ENCODE data around the gene TMPRSS4.

The TMPRSS4 gene

DNA sequence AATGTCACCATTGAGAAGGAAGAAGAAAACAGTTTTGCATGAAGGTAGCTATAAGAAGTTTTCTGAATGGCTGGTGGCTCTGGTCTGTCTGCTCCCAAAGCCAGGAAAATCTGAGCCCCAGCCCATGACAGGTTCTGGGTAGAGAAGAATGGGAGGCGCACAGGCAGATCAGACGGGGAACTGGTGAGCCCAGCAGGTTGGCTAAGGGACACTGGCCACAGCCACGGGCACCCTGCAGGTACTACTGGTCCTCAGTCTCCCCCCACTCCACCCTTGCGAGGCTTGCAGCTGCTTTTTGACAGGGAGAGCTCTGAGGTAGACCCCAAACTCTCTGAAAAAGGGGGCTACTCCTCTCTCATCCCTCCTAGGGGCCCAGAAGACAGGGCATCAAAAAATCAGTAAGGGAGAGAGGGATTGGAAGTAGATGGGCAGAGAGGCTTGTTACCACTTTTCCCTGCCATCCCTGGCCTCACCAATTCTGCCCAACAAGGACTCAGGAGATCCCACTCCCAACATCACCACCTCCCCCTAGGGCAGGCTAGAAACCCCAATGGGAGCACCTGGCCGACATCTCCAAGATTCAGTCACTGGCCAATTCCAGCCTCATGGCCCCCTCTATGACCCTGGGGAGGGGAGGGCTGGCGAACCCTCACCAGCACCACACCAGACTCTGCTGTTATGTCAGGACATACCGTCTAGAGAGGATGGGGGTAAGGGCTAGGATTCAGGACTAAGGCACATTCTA is 58.3 kb downstream of the TMPRSS4 start:
- TF ChIP-seq EZH2phosphoT487 (IDR thresholded peaks at IDR 0.05; ENCODE audit: low read depth), result no peak
- TF ChIP-seq, protein P1, sequence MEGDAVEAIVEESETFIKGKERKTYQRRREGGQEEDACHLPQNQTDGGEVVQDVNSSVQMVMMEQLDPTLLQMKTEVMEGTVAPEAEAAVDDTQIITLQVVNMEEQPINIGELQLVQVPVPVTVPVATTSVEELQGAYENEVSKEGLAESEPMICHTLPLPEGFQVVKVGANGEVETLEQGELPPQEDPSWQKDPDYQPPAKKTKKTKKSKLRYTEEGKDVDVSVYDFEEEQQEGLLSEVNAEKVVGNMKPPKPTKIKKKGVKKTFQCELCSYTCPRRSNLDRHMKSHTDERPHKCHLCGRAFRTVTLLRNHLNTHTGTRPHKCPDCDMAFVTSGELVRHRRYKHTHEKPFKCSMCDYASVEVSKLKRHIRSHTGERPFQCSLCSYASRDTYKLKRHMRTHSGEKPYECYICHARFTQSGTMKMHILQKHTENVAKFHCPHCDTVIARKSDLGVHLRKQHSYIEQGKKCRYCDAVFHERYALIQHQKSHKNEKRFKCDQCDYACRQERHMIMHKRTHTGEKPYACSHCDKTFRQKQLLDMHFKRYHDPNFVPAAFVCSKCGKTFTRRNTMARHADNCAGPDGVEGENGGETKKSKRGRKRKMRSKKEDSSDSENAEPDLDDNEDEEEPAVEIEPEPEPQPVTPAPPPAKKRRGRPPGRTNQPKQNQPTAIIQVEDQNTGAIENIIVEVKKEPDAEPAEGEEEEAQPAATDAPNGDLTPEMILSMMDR (IDR thresholded peaks at IDR 0.05; ENCODE audit: low read depth, low read length), result no peak
- Histone ChIP-seq H3K9me3 (ENCODE audit: insufficient read depth, low read length) (no peaks in the 10 kb centered on the region), H2AFZ (ENCODE audit: low read depth, low read length) (no peak overlapping the region), H3K36me3 (replicated peaks; ENCODE audit: low read depth, low read length) (no peaks in the 10 kb centered on the region), H3K27ac (ENCODE audit: low read length) (no peak overlapping the region), H3K79me2 (ENCODE audit: low read length) (no peaks in the 10 kb centered on the region), H4K20me1 (ENCODE audit: insufficient read depth, low read length) (no peaks in the 10 kb centered on the region), H3K4me1 (ENCODE audit: low read length) (no peaks in the 10 kb centered on the region), H3K9ac (ENCODE audit: low read length) (no peak overlapping the region), H3K27me3 (ENCODE audit: low read depth, low read length) (peaks cover 27% of the 10 kb centered on the region), H3K4me3 (ENCODE audit: low read length) (no peak overlapping the region), H3K4me2 (ENCODE audit: low read length) (no peak overlapping the region)

DNA sequence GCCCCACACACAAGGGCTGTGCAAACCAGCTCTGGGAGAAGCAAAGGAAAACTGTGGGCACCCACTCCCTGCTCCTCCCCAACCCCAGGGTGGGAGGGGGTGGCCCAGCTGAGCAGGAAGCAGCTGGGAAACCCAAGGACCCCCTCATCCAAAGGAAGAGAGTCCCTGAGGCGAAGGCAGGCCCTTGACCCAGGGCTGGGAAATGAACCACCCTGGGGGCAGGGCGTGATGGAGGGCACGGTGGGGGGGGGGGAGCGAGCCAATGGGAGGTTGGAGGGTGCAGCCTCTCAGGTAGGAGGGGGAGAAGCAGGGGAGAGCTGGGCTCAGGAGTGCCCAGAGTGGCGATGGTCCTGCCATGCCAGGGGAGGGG is 58.9 kb downstream of the TMPRSS4 start:
- H3K27me3 ChIP-seq (ENCODE audit: low read depth, low read length), result peaks cover 33% of the 10 kb centered on the region
- H3K36me3 ChIP-seq (replicated peaks; ENCODE audit: low read depth, low read length), result no peaks in the 10 kb centered on the region
- TF ChIP-seq, protein P1 (IDR thresholded peaks at IDR 0.05; ENCODE audit: low read depth, low read length), result no peak
- no peak for TF ChIP-seq EZH2phosphoT487 (IDR thresholded peaks at IDR 0.05; ENCODE audit: low read depth)
- no peaks in the 10 kb centered on the region for H4K20me1 ChIP-seq (ENCODE audit: insufficient read depth, low read length)
- no peak overlapping the region for H3K4me2 ChIP-seq (ENCODE audit: low read length)
- no peak overlapping the region for H3K4me3 ChIP-seq (ENCODE audit: low read length)
- no peak overlapping the region for H3K27ac ChIP-seq (ENCODE audit: low read length)
- no peaks in the 10 kb centered on the region for H3K9me3 ChIP-seq (ENCODE audit: insufficient read depth, low read length)
- no peak overlapping the region for H2AFZ ChIP-seq (ENCODE audit: low read depth, low read length)
- H3K9ac ChIP-seq (ENCODE audit: low read length), result no peak overlapping the region
- H3K4me1 ChIP-seq (ENCODE audit: low read length), result no peaks in the 10 kb centered on the region
- H3K79me2 ChIP-seq (ENCODE audit: low read length), result no peaks in the 10 kb centered on the region

DNA sequence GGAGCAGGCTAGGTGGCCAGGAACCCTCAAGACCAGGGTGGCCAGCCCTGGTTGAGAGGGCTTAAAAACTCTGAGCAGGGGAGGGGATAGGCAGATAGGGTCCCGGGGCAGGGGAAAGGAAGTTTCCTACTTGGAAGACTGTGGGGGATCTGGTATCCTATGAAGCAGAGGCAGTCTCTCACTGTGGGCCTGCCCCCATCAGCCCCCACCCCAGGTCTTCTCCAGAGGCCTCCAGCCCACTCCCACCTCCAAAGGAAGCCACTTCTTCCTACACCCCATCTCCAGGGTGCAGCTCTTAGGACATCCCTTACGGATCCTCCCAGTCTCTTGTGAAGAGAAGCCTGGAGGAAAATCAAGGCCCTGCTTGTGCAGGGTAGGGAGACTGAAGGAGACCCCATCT is 59.5 kb downstream of the TMPRSS4 start:
- Histone ChIP-seq H4K20me1 (ENCODE audit: insufficient read depth, low read length) (no peaks in the 10 kb centered on the region), H3K79me2 (ENCODE audit: low read length) (no peaks in the 10 kb centered on the region), H3K9me3 (ENCODE audit: insufficient read depth, low read length) (no peaks in the 10 kb centered on the region), H3K27ac (ENCODE audit: low read length) (no peak overlapping the region), H3K36me3 (replicated peaks; ENCODE audit: low read depth, low read length) (no peaks in the 10 kb centered on the region), H3K4me1 (ENCODE audit: low read length) (no peaks in the 10 kb centered on the region), H3K4me3 (ENCODE audit: low read length) (no peak overlapping the region), H3K27me3 (ENCODE audit: low read depth, low read length) (peaks cover 35% of the 10 kb centered on the region), H3K9ac (ENCODE audit: low read length) (no peak overlapping the region), H2AFZ (ENCODE audit: low read depth, low read length) (no peak overlapping the region), H3K4me2 (ENCODE audit: low read length) (no peak overlapping the region)
- TF ChIP-seq, protein P1 (IDR thresholded peaks at IDR 0.05; ENCODE audit: low read depth, low read length), result no peak
- TF ChIP-seq EZH2phosphoT487 (IDR thresholded peaks at IDR 0.05; ENCODE audit: low read depth), result no peak

DNA sequence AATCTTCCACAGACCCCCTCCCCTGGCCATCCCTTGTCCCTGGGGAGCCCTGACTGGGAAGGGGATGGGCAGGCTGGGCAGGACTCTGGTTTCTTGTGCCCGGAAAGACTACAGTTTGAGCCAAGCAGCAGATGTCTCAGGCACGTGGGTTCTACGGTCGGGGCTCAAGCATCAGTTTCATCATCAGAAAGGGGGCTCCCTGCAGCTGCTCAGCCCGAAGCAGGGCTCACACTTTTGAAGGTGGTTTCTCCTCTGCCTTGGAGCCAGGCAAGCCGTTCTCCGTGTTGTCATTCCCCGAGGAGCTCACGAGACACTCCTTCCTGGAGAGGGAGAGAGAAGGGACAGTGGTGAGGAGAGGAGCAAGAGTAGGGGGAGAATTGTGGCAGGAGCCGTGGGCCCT is 59.9 kb downstream of the TMPRSS4 start:
- Histone ChIP-seq H3K27me3 (ENCODE audit: low read depth, low read length) (peaks cover 35% of the 10 kb centered on the region), H4K20me1 (ENCODE audit: insufficient read depth, low read length) (no peaks in the 10 kb centered on the region), H3K4me2 (ENCODE audit: low read length) (no peak overlapping the region), H3K36me3 (replicated peaks; ENCODE audit: low read depth, low read length) (no peaks in the 10 kb centered on the region), H3K27ac (ENCODE audit: low read length) (no peak overlapping the region), H3K4me1 (ENCODE audit: low read length) (no peaks in the 10 kb centered on the region), H3K79me2 (ENCODE audit: low read length) (no peaks in the 10 kb centered on the region), H2AFZ (ENCODE audit: low read depth, low read length) (no peak overlapping the region), H3K4me3 (ENCODE audit: low read length) (no peak overlapping the region), H3K9ac (ENCODE audit: low read length) (no peak overlapping the region), H3K9me3 (ENCODE audit: insufficient read depth, low read length) (no peaks in the 10 kb centered on the region)
- no peak for TF ChIP-seq EZH2phosphoT487 (IDR thresholded peaks at IDR 0.05; ENCODE audit: low read depth)
- TF ChIP-seq, protein P1 (IDR thresholded peaks at IDR 0.05; ENCODE audit: low read depth, low read length), result no peak

Measured in OCI-LY3 (cell line).